Right lobe of liver (tissue), 6 donors: ENCODE data around the gene SUPT4H1. TPM values are rescaled to one million over a fixed set of nuclear protein-coding genes. Genes with fewer than 3 reads are reported as not detected.
"Not testable (repeated sequence)": the region's sequence is repeated elsewhere in the genome, so short reads cannot be mapped to it uniquely, and the experiment has no call there.

ENCODE experiments used
- ATAC-seq, 4 donors: fragments of 200-7000 bp; cut with Tn5 transposase; one replicate each; pipeline ENCODE4 v1.9.1; 2020; ENCODE audit warnings: mild to moderate bottlenecking in 4 of 4, moderate library complexity in 4 of 4
- DNase-seq, 3 donors: peaks; one replicate each; pipeline ENCODE4 v3.0.0-alpha.2; 2020
- H3K27ac ChIP-seq, 3 donors: fragments of 200-600 bp; one replicate each; pipeline ENCODE4 v1.8.0; 2022
- H3K27me3 ChIP-seq, 2 donors: fragments of 200-600 bp; one replicate each; pipeline ENCODE4 v1.8.0; 2022
- H3K36me3 ChIP-seq, 4 donors: fragments of 200-600 bp; sonication (generic) in 1 of 4; one replicate each; pipeline versions ENCODE4 v1.5.1 to v1.8.0; 2017 to 2022; ENCODE audit warnings: control low read depth in 1 of 4
- H3K4me1 ChIP-seq, 4 donors: fragments of 200-600 bp; sonication (generic) in 1 of 4; one replicate each; pipeline versions ENCODE4 v1.5.1 to v1.8.0; 2017 to 2022; ENCODE audit warnings: control low read depth in 1 of 4
- H3K4me3 ChIP-seq, 3 donors: fragments of 200-600 bp; one replicate each; pipeline ENCODE4 v1.8.0; 2022
- H3K9me3 ChIP-seq, 4 donors: fragments of 200-600 bp; sonication (generic) in 1 of 4; one replicate each; pipeline versions ENCODE4 v1.5.1 to v1.8.0; 2017 to 2022; ENCODE audit warnings: control low read depth in 1 of 4
- POLR2A ChIP-seq: fragments of 450-650 bp; IDR thresholded peaks from one replicate; pipeline ENCODE4 v1.6.1; 2017; ENCODE audit warnings: antibody characterized with exemption, mild to moderate bottlenecking
- WGBS: methylation state at CpG from one replicate; pipeline ENCODE4 v1.1.6; 2018; ENCODE audit warnings: low coverage, low lambda C conversion rate; ENCODE audit not compliant: insufficient coverage; ENCODE audit errors: missing lambda C conversion rate; 5-methylcytosine and 5-hydroxymethylcytosine counted together
- intact Hi-C, 2 donors: fragments of 100-400 bp; cut with DNase I; formaldehyde crosslinking; loops; one replicate each; pipeline versions ENCODE4 v1.11.2 to v1.14.1; 2022
- total RNA-seq, 6 experiments: library from RNA; depleted of rRNA in 2 of 6; stranded (reverse); fragments of >200 nt in 2 of 6; fragmentation: NEBNext Ultra II Directional in 3 of 6; extraction: Animal tissue kit (Norgen Biotek cat#: 25700) in 3 of 6; gene quantifications; one replicate each; pipeline versions ENCODE4 v1.1.0 to v1.2.4, GENCODE V29; 2016 to 2023
- TF ChIP-seq, protein P1 (sequence below), 4 donors: fragments of 200-600 bp in 3 of 4; fragments of 450-650 bp in 1 of 4; IDR thresholded peaks; one replicate each; pipeline versions ENCODE4 v1.5.1 to v1.8.0; 2016 to 2022; ENCODE audit warnings: antibody characterized with exemption in 4 of 4, mild to moderate bottlenecking in 2 of 4
- donor health status: DM: no; HTN: yes; CAD: no.
- donor health status: DM: no; HTN: no; CAD: no.
- donor health status: DM: no; HTN: no; CAD: no.
- donor health status: DM: no; HTN: yes; CAD: no.
- donor health status: DM: no; HTN: yes; CAD: no.

The SUPT4H1 gene
- total RNA-seq, 6 experiments from 2014 or later, result 24.8 to 50.9 (median 37.0) TPM

DNA sequence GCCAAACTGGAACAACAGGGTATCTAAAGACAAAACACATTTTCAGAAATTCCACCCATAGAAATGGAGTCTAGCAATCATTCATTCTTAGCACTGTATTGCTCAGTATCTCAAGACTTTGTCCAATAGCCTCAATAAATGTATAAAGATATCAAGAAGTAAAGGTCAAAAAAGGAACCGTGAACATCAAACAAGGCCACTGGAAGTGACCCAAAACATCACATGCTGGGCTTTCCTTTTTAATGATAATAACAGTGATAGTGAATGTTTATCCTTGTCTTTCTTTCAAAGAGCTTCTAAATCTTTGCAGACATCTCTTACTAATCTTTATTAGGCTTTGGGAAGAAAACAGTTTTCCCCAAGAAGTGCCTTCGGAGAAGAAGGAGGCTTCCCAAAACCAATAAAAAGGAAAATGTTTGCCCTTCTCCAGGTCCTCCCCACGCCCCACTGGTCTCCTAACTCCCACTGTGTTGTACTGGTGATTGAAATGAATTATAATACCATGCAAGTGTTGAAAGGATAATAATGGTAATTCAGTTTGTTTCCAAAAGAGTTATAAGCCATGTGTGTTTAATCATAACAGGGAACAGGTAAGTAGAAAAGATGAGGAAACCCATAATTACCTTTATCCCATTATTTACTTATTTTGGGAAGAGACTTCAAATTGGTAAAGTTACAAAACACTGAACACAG lies 46.7 kb upstream of the SUPT4H1 start:
- intact Hi-C loops, result no loop called here
- peaks cover 0 to 8% (median 0%) of the 10 kb centered on the region in 4 donors for H3K4me1 ChIP-seq
- no peak overlapping the region for H3K4me3 ChIP-seq
- no peaks in the 10 kb centered on the region for H3K9me3 ChIP-seq
- no peaks in the 10 kb centered on the region for H3K27me3 ChIP-seq
- TF ChIP-seq POLR2A, result no peak
- TF ChIP-seq, protein P1, sequence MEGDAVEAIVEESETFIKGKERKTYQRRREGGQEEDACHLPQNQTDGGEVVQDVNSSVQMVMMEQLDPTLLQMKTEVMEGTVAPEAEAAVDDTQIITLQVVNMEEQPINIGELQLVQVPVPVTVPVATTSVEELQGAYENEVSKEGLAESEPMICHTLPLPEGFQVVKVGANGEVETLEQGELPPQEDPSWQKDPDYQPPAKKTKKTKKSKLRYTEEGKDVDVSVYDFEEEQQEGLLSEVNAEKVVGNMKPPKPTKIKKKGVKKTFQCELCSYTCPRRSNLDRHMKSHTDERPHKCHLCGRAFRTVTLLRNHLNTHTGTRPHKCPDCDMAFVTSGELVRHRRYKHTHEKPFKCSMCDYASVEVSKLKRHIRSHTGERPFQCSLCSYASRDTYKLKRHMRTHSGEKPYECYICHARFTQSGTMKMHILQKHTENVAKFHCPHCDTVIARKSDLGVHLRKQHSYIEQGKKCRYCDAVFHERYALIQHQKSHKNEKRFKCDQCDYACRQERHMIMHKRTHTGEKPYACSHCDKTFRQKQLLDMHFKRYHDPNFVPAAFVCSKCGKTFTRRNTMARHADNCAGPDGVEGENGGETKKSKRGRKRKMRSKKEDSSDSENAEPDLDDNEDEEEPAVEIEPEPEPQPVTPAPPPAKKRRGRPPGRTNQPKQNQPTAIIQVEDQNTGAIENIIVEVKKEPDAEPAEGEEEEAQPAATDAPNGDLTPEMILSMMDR (IDR thresholded peaks at IDR 0.05), result no peak
- DNase-seq, result no peak
- 47% methylated on average over 3 of the region's 3 CpGs for WGBS
- H3K27ac ChIP-seq, result no peak overlapping the region
- no peak for ATAC-seq
- H3K36me3 ChIP-seq, result no peaks in the 10 kb centered on the region

DNA sequence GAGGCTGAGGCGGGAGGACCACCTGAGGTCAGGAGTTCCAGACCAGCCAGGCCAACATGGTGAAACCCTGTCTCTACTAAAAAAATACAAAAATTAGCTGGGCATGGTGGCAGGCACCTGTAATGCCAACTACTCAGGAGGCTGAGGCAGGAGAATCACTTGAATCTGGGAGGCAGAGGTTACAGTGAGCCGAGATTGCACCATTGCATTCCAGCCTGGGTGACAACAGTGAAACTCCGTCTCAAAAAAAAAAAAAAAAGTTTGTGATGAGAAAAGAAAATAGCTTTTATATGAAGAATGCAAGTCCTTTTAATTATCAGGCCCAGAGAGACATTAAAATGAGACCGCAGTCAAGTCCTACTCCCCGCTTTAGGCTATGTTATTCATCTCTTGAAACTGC lies 45.4 kb upstream of the SUPT4H1 start:
- intact Hi-C loops, H3K9me3 ChIP-seq: not testable (repeated sequence)
- WGBS, result 90% methylated on average over 3 of the region's 5 CpGs

DNA sequence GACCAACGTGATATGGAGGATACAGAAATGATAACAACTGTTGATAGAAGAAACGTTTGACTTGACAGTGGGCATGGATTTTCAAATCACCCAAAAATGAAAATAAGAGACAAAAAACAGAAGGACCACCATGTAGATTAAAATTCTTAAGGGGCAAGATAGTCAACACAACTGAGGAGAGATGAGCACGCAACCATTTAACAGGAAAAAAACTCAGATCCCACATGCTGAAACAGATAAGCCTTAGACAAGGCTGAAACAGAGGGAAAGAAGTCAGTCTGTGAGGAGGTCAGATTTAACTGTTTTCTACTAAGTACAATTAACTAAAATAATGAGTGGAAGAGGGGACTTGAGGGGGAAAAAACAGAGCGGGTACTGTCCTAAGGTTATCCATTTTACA lies 44.2 kb upstream of the SUPT4H1 start:
- Histone ChIP-seq H3K36me3 (no peaks in the 10 kb centered on the region), H3K27ac (no peak overlapping the region), H3K27me3 (no peaks in the 10 kb centered on the region), H3K9me3 (no peaks in the 10 kb centered on the region), H3K4me3 (no peak overlapping the region), H3K4me1 (peaks cover 0 to 17% (median 3%) of the 10 kb centered on the region in 4 donors)
- TF ChIP-seq POLR2A, result no peak
- TF ChIP-seq, protein P1 (IDR thresholded peaks at IDR 0.05), result no peak
- intact Hi-C loops, result no loop called here
- no peak for DNase-seq
- ATAC-seq, result no peak
- 65% methylated on average over 4 of the region's 4 CpGs for WGBS

More for the DNA sequence above, 45.4 kb upstream of the SUPT4H1 start:
- H3K27me3 ChIP-seq, H3K27ac ChIP-seq, DNase-seq, H3K36me3 ChIP-seq, H3K4me1 ChIP-seq, H3K4me3 ChIP-seq, ATAC-seq: not testable (repeated sequence)

DNA sequence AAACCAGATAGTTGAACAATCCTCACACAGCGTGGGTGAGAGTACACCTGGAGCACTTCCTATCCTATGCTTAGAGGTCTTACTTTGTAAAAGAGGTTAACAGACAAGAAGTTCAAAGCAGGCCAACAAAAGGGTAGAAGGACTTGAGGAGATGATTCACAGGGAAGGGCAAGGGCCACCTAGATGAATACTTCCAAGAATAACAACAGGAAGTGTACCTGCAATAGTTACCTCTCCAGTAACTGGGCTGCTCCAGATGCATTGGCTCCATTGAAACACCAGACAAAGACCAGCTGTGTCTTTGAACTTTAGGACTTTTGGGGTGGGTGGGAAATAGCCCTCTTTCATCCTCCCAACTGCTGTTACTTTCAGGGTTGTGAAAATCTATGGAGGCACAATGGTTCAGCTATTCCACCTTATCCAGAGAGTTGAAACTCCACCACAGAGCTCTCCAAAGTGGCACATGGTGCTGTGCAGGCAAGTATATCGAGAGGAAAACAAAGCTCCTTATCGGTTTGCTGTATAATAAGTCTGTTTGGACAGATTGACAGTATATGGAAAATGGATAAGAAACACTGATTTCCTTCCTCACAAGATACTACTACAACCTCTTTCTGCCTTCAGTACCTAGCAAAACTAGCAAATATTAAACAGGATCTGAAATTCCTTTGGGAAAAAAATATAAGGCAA lies 42.7 kb upstream of the SUPT4H1 start:
- intact Hi-C loops, result no loop called here
- ATAC-seq, result no peak

More for the DNA sequence above, 42.7 kb upstream of the SUPT4H1 start:
- H3K36me3 ChIP-seq, result no peaks in the 10 kb centered on the region
- H3K9me3 ChIP-seq, result no peaks in the 10 kb centered on the region
- WGBS, result 80% methylated on average over 3 of the region's 3 CpGs
- H3K27ac ChIP-seq, result no peak overlapping the region
- no peak overlapping the region for H3K4me3 ChIP-seq
- no peak for TF ChIP-seq POLR2A
- TF ChIP-seq, protein P1 (IDR thresholded peaks at IDR 0.05), result no peak
- no peak for DNase-seq
- peaks cover 0 to 30% (median 5%) of the 10 kb centered on the region in 4 donors for H3K4me1 ChIP-seq
- no peaks in the 10 kb centered on the region for H3K27me3 ChIP-seq
